ENCODE measurements around the gene S100A14.
"Not testable (repeated sequence)": the region's sequence is repeated elsewhere in the genome, so short reads cannot be mapped to it uniquely, and the experiment has no call there.

Gene S100A14

GRCh38 chr1:153616144-153616916 lies at the start of gene S100A14:
Gene S100A14, minus strand, starts transcription at chr1:153616325. Its CDS starts 467 bp downstream, at chr1:153615858.
- DNase-seq (ENCODE audit: low read depth): no peak

- no peak for DNase-seq (ENCODE audit: low read depth)
Measured at GRCh38 chr1:153663211-153663610, 47.1 kb upstream of the S100A14 start.

- DNase-seq (ENCODE audit: low read depth): no peak
Measured at GRCh38 chr1:153662269-153662668, 46.1 kb upstream of the S100A14 start.

- DNase-seq (ENCODE audit: low read depth): no peak
Measured at GRCh38 chr1:153661111-153661708, 45.1 kb upstream of the S100A14 start.

- no peak for DNase-seq (ENCODE audit: low read depth)
Measured at GRCh38 chr1:153659656-153660055, 43.5 kb upstream of the S100A14 start.

GRCh38 chr1:153659175-153659534 lies 43.0 kb upstream of the S100A14 start:
- DNase-seq (ENCODE audit: low read depth): no peak

- peak; percentile 91 for DNase-seq (ENCODE audit: low read depth)
Measured at GRCh38 chr1:153658400-153659174, 42.5 kb upstream of the S100A14 start, which contains the start of gene SNAPIN. Gene SNAPIN, plus strand, starts transcription at chr1:153658703. Its CDS starts 41 bp downstream, at chr1:153658744.

- DNase-seq (ENCODE audit: low read depth): no peak
Measured at GRCh38 chr1:153655333-153655732, 39.2 kb upstream of the S100A14 start.

GRCh38 chr1:153652805-153653500 lies 36.8 kb upstream of the S100A14 start:
- no peak for DNase-seq (ENCODE audit: low read depth)

- no peak for DNase-seq (ENCODE audit: low read depth)
Measured at GRCh38 chr1:153651771-153652170, 35.6 kb upstream of the S100A14 start.

GRCh38 chr1:153649863-153650235 lies 33.7 kb upstream of the S100A14 start:
- DNase-seq (ENCODE audit: low read depth): no peak

- no peak for DNase-seq (ENCODE audit: low read depth)
Measured at GRCh38 chr1:153649137-153649862, 33.2 kb upstream of the S100A14 start.

- DNase-seq (ENCODE audit: low read depth): no peak
Measured at GRCh38 chr1:153648000-153648643, 32.0 kb upstream of the S100A14 start.

- DNase-seq (ENCODE audit: low read depth): no peak
Measured at GRCh38 chr1:153647346-153647714, 31.2 kb upstream of the S100A14 start.

- no peak for DNase-seq (ENCODE audit: low read depth)
Measured at GRCh38 chr1:153646672-153647345, 30.7 kb upstream of the S100A14 start.

- no peak for DNase-seq (ENCODE audit: low read depth)
Measured at GRCh38 chr1:153643816-153644215, 27.7 kb upstream of the S100A14 start.

GRCh38 chr1:153643100-153643499 lies 27.0 kb upstream of the S100A14 start:
- DNase-seq (ENCODE audit: low read depth): no peak

GRCh38 chr1:153642161-153642560 lies 26.0 kb upstream of the S100A14 start:
- no peak for DNase-seq (ENCODE audit: low read depth)

GRCh38 chr1:153640861-153641260 lies 24.7 kb upstream of the S100A14 start:
- DNase-seq (ENCODE audit: low read depth): no peak

- not testable (repeated sequence) for DNase-seq (ENCODE audit: low read depth)
Measured at GRCh38 chr1:153640213-153640612, 24.1 kb upstream of the S100A14 start.

- no peak for DNase-seq (ENCODE audit: low read depth)
Measured at GRCh38 chr1:153639280-153639679, 23.2 kb upstream of the S100A14 start.

All from activated T-cell treated with anti-CD3 and anti-CD28 coated beads for 48 hours (primary cell).